Measurements from ENCODE around the gene ZDHHC11B.

- no peak for TF ChIP-seq CTCF (conservative IDR thresholded peaks at IDR 0.05 in 1 of 2, IDR thresholded peaks at IDR 0.05 in 1 of 2; ENCODE audit: low read depth in 1 of 2, low read length in 2 of 2)
- no peak for TF ChIP-seq EZH2 (IDR thresholded peaks at IDR 0.05; ENCODE audit: low read length, missing control alignments)
These were observed 24.0 kb downstream of the ZDHHC11B start for GRCh38 chr5:760363-761058.
